A549 (cell line): Measurements from ENCODE around the gene PAIP2.

Experiments used
- CBX2 ChIP-seq: fragments of 200-600 bp; sonication (generic); IDR thresholded peaks from 2 replicates; pipeline ENCODE4 v1.6.1; 2016; ENCODE audit warnings: low read depth, mild to moderate bottlenecking, borderline replicate concordance
- CHD4 ChIP-seq: fragments of 200-600 bp; sonication (generic); IDR thresholded peaks from 2 replicates; pipeline ENCODE4 v1.6.1; 2016; ENCODE audit warnings: antibody characterized with exemption, mild to moderate bottlenecking, borderline replicate concordance
- CTCF ChIP-seq: fragments of >200 bp; sonication (Bioruptor Twin); formaldehyde crosslinking; IDR thresholded peaks from 3 replicates; pipeline ENCODE4 v1.5.1; 2016
- E2F6 ChIP-seq: IDR thresholded peaks from 2 replicates; pipeline ENCODE4 v1.6.1; 2012; ENCODE audit warnings: low read depth, borderline replicate concordance
- JUNB ChIP-seq: fragments of >200 bp; sonication (Bioruptor Twin); formaldehyde crosslinking; IDR thresholded peaks from 2 replicates; pipeline ENCODE4 v1.6.1; 2016
- MAX ChIP-seq: IDR thresholded peaks from 2 replicates; pipeline ENCODE4 v1.6.1; 2012
- POLR2A ChIP-seq: IDR thresholded peaks from 2 replicates; pipeline ENCODE4 v1.6.1; 2012; ENCODE audit warnings: mild to moderate bottlenecking, low read length
- RARB ChIP-seq: fragments of 250-450 bp; sonication (Bioruptor Pico); IDR thresholded peaks from 2 replicates; pipeline ENCODE4 v1.8.0; 2021; ENCODE audit warnings: mild to moderate bottlenecking, moderate library complexity
- REST ChIP-seq: fragments of 200-600 bp; sonication (generic); IDR thresholded peaks from 2 replicates; pipeline ENCODE4 v1.6.1; 2016; ENCODE audit warnings: antibody characterized with exemption, mild to moderate bottlenecking, moderate library complexity
- RFX5 ChIP-seq: fragments of 450-650 bp; IDR thresholded peaks from 2 replicates; pipeline ENCODE4 v1.7.1; 2014; ENCODE audit warnings: antibody characterized with exemption, mild to moderate bottlenecking, moderate library complexity
- USF2 ChIP-seq: fragments of 450-650 bp; IDR thresholded peaks from 2 replicates; pipeline ENCODE4 v1.6.1; 2014; ENCODE audit warnings: antibody characterized with exemption
- ZFP36 ChIP-seq: fragments of 450-650 bp; IDR thresholded peaks from 2 replicates; pipeline ENCODE4 v1.6.1; 2014; ENCODE audit warnings: borderline replicate concordance; ENCODE audit not compliant: partially characterized antibody
- TF ChIP-seq, protein P1 (sequence below): fragments of 250-450 bp; sonication (Bioruptor Pico); IDR thresholded peaks from 2 replicates; pipeline ENCODE4 v1.5.0; 2020; ENCODE audit warnings: low read depth, mild to moderate bottlenecking, moderate library complexity

GRCh38 chr5:139294374-139295165 lies 47.1 kb upstream of the PAIP2 start:
- TF ChIP-seq CTCF: peak; percentile 52
- TF ChIP-seq USF2: no peak; the same call in 1 of the 2 replicates
- no peak for TF ChIP-seq CBX2
- peak; percentile 49; the same call in 1 of the 2 replicates for TF ChIP-seq RARB (CRISPR knock-in tag)
- no peak; the same call in 1 of the 2 replicates for TF ChIP-seq POLR2A
- no peak for TF ChIP-seq JUNB
- TF ChIP-seq ZFP36: no peak
- peak; percentile 65 for TF ChIP-seq MAX
- no peak for TF ChIP-seq CHD4
- no peak for TF ChIP-seq RFX5
- TF ChIP-seq, protein P1, sequence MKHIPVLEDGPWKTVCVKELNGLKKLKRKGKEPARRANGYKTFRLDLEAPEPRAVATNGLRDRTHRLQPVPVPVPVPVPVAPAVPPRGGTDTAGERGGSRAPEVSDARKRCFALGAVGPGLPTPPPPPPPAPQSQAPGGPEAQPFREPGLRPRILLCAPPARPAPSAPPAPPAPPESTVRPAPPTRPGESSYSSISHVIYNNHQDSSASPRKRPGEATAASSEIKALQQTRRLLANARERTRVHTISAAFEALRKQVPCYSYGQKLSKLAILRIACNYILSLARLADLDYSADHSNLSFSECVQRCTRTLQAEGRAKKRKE (CRISPR knock-in tag): no peak
- TF ChIP-seq E2F6: no peak
- TF ChIP-seq REST: no peak
